ENCODE data around the gene SPTBN1.

The SPTBN1 gene

DNA sequence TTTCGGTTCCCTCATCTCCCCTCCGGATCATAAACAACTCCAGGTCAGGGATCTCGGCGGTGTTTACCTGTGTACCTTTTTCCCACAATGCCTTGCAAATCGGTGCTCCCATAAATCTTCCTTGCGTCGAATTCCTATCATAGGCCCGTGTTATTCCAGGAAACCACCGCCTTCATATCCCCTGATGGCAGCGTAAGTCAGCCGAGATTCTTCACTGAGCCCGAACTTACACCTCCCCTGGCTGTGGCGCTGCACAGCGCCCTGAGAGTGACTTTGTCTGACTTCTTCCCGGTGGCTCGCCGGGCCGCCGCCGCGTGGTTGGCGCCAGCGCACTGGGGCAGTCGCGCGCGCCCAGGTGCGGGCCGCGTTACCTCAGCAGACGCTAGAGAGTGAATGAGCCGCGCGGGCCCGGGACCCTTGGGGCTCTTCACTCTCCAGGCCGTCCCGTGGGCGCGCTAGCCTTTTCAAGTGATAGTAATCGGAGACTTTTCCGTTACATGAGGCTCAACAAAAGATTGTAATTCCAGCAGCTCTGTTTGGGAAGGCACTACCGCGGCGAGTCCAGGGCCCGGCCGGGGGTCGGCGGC, 101.6 kb downstream of the SPTBN1 start:
- TF ChIP-seq, protein P1, sequence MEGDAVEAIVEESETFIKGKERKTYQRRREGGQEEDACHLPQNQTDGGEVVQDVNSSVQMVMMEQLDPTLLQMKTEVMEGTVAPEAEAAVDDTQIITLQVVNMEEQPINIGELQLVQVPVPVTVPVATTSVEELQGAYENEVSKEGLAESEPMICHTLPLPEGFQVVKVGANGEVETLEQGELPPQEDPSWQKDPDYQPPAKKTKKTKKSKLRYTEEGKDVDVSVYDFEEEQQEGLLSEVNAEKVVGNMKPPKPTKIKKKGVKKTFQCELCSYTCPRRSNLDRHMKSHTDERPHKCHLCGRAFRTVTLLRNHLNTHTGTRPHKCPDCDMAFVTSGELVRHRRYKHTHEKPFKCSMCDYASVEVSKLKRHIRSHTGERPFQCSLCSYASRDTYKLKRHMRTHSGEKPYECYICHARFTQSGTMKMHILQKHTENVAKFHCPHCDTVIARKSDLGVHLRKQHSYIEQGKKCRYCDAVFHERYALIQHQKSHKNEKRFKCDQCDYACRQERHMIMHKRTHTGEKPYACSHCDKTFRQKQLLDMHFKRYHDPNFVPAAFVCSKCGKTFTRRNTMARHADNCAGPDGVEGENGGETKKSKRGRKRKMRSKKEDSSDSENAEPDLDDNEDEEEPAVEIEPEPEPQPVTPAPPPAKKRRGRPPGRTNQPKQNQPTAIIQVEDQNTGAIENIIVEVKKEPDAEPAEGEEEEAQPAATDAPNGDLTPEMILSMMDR (IDR thresholded peaks at IDR 0.05; ENCODE audit: insufficient read depth, low read depth, low read length, missing control alignments) = peak; percentile 19
- DNase-seq (ENCODE audit: low read depth) = peak; percentile 81
- peak overlapping the region; percentile 97 for H3K4me3 ChIP-seq (ENCODE audit: low read depth, low read length)

DNA sequence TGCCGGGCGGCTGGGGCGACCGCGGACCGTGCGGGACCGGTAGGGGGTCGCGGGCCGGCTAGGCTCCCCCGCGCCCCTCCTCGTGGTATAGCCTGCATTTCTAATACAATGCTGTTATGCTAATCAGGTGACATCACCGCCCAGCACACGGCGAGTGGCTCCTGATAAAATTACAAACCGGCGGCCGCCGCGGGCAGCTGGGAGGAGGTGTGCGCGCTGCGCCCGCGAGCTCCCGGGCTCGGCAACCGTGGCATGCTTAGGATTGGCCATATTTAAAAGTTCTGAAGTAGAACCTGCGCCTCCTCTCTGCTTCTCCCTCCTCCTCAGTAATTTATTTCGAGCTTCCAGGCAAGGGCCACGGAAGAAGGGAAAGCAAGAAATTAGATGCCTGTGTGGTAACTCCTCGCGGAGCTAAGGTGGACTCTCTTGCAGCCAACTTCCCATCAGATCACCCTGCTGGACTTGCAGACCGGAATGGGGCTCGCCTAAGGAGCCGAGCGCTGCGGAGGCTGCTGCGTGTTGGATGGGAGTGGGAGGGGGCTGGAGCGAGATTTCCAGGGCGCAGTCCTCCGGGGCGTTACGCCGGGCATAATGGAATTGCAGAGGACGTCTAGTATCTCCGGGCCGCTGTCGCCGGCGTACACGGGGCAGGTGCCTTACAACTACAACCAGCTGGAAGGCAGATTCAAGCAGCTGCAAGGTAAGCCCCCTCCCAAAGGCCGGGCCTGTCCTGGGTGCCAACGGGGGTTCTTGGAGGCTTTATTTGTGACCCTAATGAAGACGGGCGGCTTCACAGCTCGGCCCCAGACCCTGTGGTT, 102.3 kb downstream of the SPTBN1 start:
- TF ChIP-seq, protein P1 (IDR thresholded peaks at IDR 0.05; ENCODE audit: insufficient read depth, low read depth, low read length, missing control alignments) = no peak
- DNase-seq (ENCODE audit: low read depth) = peak; percentile 81
- H3K4me3 ChIP-seq (ENCODE audit: low read depth, low read length) = peak overlapping the region; percentile 97

DNA sequence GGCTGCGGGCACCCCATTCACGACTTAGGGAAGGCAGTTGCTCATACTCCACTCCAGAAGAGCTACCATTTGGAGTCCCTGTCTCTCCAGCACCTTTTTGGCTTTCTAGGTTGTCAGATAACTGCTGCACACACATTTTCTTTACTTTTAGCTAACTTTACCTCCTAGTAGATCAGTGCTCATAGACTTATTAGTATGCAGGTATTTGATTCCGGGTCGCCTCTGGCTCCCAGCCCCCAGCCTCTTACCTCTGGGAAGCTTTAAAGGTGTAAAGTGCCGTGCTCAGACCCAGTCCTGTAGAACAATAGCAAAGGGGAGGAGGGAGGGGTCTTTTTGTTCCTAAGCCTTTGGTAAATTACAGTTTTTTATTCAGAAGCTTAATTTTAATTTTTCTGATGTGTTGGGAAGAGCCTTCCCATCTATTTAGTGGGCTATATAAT, 102.9 kb downstream of the SPTBN1 start:
- peak; percentile 48 for DNase-seq (ENCODE audit: low read depth)
- H3K4me3 ChIP-seq (ENCODE audit: low read depth, low read length) = peak overlapping the region; percentile 97
- TF ChIP-seq, protein P1 (IDR thresholded peaks at IDR 0.05; ENCODE audit: insufficient read depth, low read depth, low read length, missing control alignments) = no peak

DNA sequence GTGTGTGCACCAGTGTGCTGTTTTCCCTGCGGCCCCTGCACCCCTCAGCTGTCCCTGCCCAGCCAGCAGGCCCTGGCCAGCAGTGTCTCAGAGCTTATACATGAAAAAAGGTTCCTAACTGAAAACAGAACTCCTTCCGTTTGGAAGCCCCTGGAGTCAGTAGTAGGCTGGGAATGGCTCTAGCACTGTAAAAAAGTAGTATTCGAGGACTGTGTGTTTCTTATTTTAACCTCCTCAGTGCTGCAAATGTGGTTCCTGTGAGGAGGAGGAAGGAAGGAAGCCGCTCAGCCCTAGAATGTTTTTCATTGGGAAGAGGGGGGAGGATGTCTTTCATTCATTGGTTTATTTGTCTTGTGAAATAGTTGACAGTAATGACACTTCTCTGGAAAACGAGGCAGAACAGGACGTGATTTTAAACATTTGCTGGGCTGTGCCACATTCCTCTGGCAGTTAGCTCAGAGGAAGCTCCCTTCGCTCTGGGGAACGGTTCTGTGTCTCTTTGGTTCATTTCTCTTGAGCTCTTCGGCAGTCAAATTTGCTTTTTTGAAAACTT, 103.5 kb downstream of the SPTBN1 start:
- DNase-seq (ENCODE audit: low read depth) = no peak
- TF ChIP-seq, protein P1 (IDR thresholded peaks at IDR 0.05; ENCODE audit: insufficient read depth, low read depth, low read length, missing control alignments) = no peak
- peak overlapping the region; percentile 97 for H3K4me3 ChIP-seq (ENCODE audit: low read depth, low read length)

DNA sequence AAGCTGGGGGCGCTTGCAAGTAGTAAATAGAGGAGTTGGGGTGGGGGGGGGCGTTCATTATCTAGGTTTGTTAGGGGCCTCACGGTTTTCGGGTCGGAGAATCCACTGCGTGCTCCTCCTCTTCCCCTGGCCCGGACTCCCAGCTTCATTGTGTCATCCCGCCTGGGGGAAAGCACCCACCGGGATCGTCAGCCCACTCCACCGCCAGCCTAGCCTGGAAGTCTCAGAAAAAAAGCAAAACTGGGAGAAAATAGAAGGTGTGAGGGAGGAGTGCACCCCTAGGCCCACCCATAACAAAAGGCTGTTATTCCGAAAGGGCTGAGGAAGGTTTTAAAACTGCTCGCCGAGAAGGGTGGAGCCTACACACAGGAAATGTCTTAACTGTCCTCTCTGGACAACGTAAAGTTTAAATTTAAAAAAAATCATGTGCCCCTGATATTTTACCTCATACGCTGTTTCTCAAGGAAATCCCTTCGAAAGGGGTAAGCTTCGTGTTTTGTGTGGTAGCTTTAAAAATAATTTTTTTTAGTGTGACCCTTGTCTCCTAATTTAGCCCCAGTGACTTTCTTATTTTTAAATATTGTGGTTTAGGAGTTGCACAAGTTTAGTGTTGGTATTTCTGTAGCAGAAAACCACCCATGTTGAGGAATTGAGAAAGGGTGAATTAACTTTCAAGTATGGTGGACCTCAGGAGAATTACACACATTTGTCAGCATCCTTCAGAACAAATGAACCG, 104.2 kb downstream of the SPTBN1 start:
- peak overlapping the region; percentile 97 for H3K4me3 ChIP-seq (ENCODE audit: low read depth, low read length)
- TF ChIP-seq, protein P1 (IDR thresholded peaks at IDR 0.05; ENCODE audit: insufficient read depth, low read depth, low read length, missing control alignments) = no peak
- peak; percentile 89 for DNase-seq (ENCODE audit: low read depth)

DNA sequence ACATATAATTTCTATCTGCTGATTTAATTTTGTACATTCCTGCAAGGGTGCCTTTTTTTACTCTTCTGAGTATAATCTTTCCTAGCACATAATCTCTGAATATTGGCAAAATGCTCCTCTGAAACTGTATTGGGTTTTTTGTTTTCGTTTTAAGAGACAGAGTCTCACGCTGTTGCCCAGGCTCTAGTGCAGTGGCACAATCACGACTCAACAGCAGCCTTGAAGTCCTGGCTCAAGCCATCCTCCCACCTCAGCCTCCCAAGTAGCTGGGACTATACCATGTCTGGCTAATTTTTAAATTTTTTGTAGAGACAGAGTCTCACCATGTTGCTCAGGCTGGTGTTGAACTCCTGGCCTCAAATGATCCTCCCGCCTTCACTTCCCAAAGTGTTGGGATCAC, 104.9 kb downstream of the SPTBN1 start:
- H3K4me3 ChIP-seq (ENCODE audit: low read depth, low read length) = peak overlapping the region; percentile 97
- DNase-seq (ENCODE audit: low read depth) = peak; percentile 50
- TF ChIP-seq, protein P1 (IDR thresholded peaks at IDR 0.05; ENCODE audit: insufficient read depth, low read depth, low read length, missing control alignments) = no peak
